Adrenal gland (tissue), 12 donors: ENCODE data around the gene RPL18. TPM values are rescaled to one million over a fixed set of nuclear protein-coding genes. Genes with fewer than 3 reads are reported as not detected.
A peak's percentile ranks its signal among the peaks of the same experiment; 100 is the strongest.

ENCODE experiments used
- DNase-seq, 7 donors: peaks; one replicate each; pipeline ENCODE4 v3.0.0-alpha.2; 2019 to 2020
- H3K27ac ChIP-seq, 5 donors: fragments of 200-600 bp; sonication (generic) in 4 of 5; 1 replicate in 3 of 5; 2 replicates in 2 of 5; pipeline versions ENCODE4 v1.5.1 to v1.8.0; 2016 to 2020; ENCODE audit warnings: mild to moderate bottlenecking in 1 of 5
- H3K27me3 ChIP-seq: fragments of 200-600 bp; 2 replicates; pipeline ENCODE4 v1.8.0; 2021
- H3K36me3 ChIP-seq, 2 donors: fragments of 200-600 bp; replicated peaks in 1 of 2; 1 replicate in 1 of 2; 2 replicates in 1 of 2; pipeline versions ENCODE4 v1.5.1 to v1.8.0; 2018 to 2022
- H3K4me1 ChIP-seq, 2 donors: fragments of 200-600 bp; replicated peaks in 1 of 2; 1 replicate in 1 of 2; 2 replicates in 1 of 2; pipeline versions ENCODE4 v1.5.1 to v1.8.0; 2018 to 2021
- H3K4me3 ChIP-seq, 4 donors: fragments of 200-600 bp; sonication (generic) in 3 of 4; one replicate each; pipeline ENCODE4 v1.5.1; 2016 to 2018
- H3K9me3 ChIP-seq, 3 donors: fragments of 200-600 bp; sonication (generic) in 1 of 3; replicated peaks in 1 of 3; 1 replicate in 2 of 3; 2 replicates in 1 of 3; pipeline versions ENCODE4 v1.5.1 to v1.8.0; 2016 to 2021
- POLR2A ChIP-seq, 2 donors: fragments of 450-650 bp; IDR thresholded peaks; one replicate each; pipeline ENCODE4 v1.6.1; 2017; ENCODE audit warnings: antibody characterized with exemption in 2 of 2, mild to moderate bottlenecking in 2 of 2, moderate library complexity in 1 of 2
- WGBS, 4 donors: extraction: QIAGEN DNeasy Blood & Tissue Kit in 2 of 4; methylation state at CpG; one replicate each; pipeline versions ENCODE4 v1.1.5 to v1.1.7; 2013 to 2017; 5-methylcytosine and 5-hydroxymethylcytosine counted together
- intact Hi-C, 2 donors: fragments of 100-400 bp; cut with DNase I; formaldehyde crosslinking; loops; one replicate each; pipeline versions ENCODE4 v1.14.1 to v1.15.0; 2022 to 2023
- polyA plus RNA-seq, 3 donors: library from polyadenylated mRNA; stranded (reverse); fragments of 200-250 nt in 2 of 3; fragments of 350-450 nt in 1 of 3; fragmentation: Illumina TruSeq in 1 of 3; extraction: RNeasy Lipid Tissue Mini Kit (QIAGEN cat#74804) in 1 of 3; gene quantifications; one replicate each; pipeline ENCODE4 v1.2.3, GENCODE V29; 2013 to 2014
- total RNA-seq, 9 donors: library from RNA; depleted of rRNA in 4 of 9; stranded (reverse); fragments of >200 nt in 4 of 9; fragments of 120-200 nt in 1 of 9; fragmentation: NEBNext Ultra II Directional in 1 of 9; extraction: Animal tissue kit (Norgen Biotek cat#: 25700) in 1 of 9; gene quantifications; one replicate each; pipeline versions ENCODE4 v1.1.0 to v1.2.4, GENCODE V29; 2013 to 2023
- TF ChIP-seq, protein P1 (sequence below), 6 experiments: fragments of 450-650 bp in 4 of 6; fragments of 200-600 bp in 2 of 6; sonication (generic) in 1 of 6; IDR thresholded peaks; 1 replicate in 5 of 6; 2 replicates in 1 of 6; pipeline versions ENCODE4 v1.5.1 to v1.8.0; 2016 to 2021; ENCODE audit warnings: antibody characterized with exemption in 6 of 6, mild to moderate bottlenecking in 2 of 6, moderate library complexity in 1 of 6
- donor health status: healthy with polysubstance abuse.
- donor health status: Bipolar disorder and iron deficiency.
- donor health status: DM: yes; HTN: yes; CAD: no.
- donor health status: DM: no; HTN: no; CAD: no.
- donor health status: DM: no; HTN: no; CAD: no.
- donor health status: DM: yes; HTN: yes; CAD: no.

RPL18 gene
- total and polyA plus RNA-seq, 12 donors = 575 to 5,137 (median 1,890) TPM

DNA sequence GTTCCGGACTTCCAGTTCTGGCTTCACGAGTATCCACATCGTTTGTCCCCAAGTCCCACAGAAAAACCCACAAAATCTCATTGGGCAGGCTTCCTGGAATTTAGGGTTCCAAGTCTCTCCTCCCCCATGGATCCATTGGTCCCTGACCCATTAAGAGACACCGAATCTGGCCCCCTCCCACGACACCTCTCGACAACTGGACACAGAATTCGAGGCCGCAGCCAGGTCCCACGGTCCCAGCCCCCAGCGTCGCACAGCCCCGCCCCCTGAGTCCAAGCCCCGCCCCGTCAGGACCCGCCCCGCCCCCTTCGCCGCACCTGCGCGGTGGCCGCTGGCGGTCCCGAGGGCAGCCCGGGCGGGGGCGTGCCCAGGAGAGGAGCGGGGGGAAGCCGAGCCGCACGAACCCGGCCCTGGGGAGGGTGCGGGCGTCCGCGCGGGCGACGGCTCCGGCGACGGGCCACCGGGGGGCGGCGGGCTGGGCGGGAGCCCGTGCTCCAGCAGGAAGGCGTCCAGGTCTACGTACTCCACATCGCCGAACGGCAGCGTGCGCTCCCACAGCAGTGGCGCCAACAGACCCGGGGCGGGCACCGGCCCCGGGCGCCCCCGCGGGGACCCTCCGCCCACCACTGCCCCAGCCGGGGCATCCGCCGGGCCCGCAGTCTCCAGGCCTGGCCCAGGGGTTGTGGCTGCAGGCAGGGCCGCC is 16.4 kb upstream of the RPL18 start:
- 1 to 6% (median 1%) methylated on average over 6 to 67 of the region's 67 CpGs for WGBS, 4 donors
- intact Hi-C loops = no loop called here
- peak overlapping the region in 3 of 4 donors; percentile 45 to 70 (median 50) for H3K4me3 ChIP-seq
- DNase-seq = peak; percentile 74 to 89 (median 81)
- peaks cover 41 to 63% of the 10 kb centered on the region in 2 donors for H3K4me1 ChIP-seq
- no peaks in the 10 kb centered on the region for H3K27me3 ChIP-seq
- H3K9me3 ChIP-seq = no peaks in the 10 kb centered on the region
- H3K27ac ChIP-seq = peak overlapping the region; percentile 93 to 98 (median 95)
- TF ChIP-seq, protein P1, sequence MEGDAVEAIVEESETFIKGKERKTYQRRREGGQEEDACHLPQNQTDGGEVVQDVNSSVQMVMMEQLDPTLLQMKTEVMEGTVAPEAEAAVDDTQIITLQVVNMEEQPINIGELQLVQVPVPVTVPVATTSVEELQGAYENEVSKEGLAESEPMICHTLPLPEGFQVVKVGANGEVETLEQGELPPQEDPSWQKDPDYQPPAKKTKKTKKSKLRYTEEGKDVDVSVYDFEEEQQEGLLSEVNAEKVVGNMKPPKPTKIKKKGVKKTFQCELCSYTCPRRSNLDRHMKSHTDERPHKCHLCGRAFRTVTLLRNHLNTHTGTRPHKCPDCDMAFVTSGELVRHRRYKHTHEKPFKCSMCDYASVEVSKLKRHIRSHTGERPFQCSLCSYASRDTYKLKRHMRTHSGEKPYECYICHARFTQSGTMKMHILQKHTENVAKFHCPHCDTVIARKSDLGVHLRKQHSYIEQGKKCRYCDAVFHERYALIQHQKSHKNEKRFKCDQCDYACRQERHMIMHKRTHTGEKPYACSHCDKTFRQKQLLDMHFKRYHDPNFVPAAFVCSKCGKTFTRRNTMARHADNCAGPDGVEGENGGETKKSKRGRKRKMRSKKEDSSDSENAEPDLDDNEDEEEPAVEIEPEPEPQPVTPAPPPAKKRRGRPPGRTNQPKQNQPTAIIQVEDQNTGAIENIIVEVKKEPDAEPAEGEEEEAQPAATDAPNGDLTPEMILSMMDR (IDR thresholded peaks at IDR 0.05) = no peak
- peak in 1 of 2 donors; percentile 92 for TF ChIP-seq POLR2A (IDR thresholded peaks at IDR 0.05)
- peaks cover 0 to 7% of the 10 kb centered on the region in 2 donors for H3K36me3 ChIP-seq

DNA sequence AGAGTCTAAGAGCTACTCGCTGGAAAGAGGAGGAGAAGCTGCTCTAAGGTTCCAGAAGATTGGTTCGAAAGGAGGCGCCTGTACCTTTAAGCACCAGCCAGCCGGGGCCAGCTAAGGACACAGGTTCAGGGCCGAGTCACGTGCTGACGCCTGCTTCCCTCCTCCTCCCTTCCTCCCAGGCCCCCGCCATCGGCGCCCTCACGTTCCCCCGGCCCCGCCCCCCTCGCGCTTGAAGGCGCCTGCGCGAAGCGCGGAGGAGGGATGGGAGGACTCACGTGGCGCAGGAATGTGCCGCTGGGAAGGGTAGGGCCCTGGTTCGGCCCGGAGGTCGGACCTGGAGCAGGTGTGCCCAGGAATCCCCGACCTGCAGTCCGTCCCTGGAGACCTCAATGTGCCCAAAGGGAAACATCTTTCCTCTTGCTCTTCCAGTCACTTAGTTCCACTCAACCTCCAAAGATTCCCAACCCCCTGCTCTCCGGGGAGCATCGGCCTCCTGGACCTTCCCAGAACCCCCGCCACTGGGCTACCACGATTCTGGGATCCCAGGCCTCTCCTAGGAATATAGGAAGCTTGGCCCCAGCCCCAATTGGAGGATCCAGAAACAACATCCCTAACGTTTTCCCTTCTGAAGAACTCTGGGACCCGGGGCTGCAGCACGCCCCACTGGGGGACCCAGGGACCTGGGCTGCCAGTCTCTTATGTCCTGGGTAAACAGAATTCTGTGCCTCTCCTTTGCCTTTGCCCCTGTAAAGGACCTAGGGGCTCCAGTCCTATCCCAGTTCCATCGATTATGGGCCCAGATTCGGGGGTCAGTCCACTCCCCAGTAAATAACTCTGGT is 15.7 kb upstream of the RPL18 start:
- no peaks in the 10 kb centered on the region for H3K27me3 ChIP-seq
- H3K27ac ChIP-seq = peak overlapping the region; percentile 93 to 98 (median 95)
- DNase-seq = peak; percentile 97 to 100 (median 98)
- intact Hi-C loops = no loop called here
- H3K4me3 ChIP-seq = peak overlapping the region in 2 of 4 donors; percentile 45 to 70
- TF ChIP-seq POLR2A (IDR thresholded peaks at IDR 0.05) = peak; percentile 25 to 91
- TF ChIP-seq, protein P1 (IDR thresholded peaks at IDR 0.05) = no peak
- peaks cover 45 to 71% of the 10 kb centered on the region in 2 donors for H3K4me1 ChIP-seq
- no peaks in the 10 kb centered on the region for H3K9me3 ChIP-seq
- WGBS, 4 donors = 3 to 8% (median 5%) methylated on average over 13 to 37 of the region's 37 CpGs
- H3K36me3 ChIP-seq = peaks cover 0 to 7% of the 10 kb centered on the region in 2 donors

DNA sequence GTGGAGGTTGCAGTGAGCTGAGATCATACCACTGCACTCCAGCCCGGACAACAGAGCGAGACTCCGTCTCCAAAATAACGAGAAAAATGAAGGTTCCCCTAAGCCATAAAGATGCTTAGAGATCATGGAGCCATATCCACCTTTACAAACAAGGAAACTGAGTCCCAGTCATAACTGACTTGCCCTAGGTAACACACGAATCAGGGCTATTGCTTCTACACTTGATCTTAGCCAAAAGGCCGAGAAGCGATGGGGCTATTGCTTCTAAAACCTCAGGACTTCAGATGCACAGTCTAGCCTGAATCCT is 15.0 kb upstream of the RPL18 start:
- Histone ChIP-seq H3K4me1 (peaks cover 45 to 73% of the 10 kb centered on the region in 2 donors), H3K4me3 (peak overlapping the region in 2 of 4 donors; percentile 11 to 38)
- 29 to 39% (median 31%) methylated on average over 7 of the region's 7 CpGs for WGBS, 4 donors

More for the DNA sequence above, 15.0 kb upstream of the RPL18 start:
- H3K9me3 ChIP-seq = no peaks in the 10 kb centered on the region
- peaks cover 0 to 7% of the 10 kb centered on the region in 2 donors for H3K36me3 ChIP-seq
- TF ChIP-seq, protein P1 (IDR thresholded peaks at IDR 0.05) = no peak
- no peak for TF ChIP-seq POLR2A (IDR thresholded peaks at IDR 0.05)
- peak overlapping the region; percentile 56 to 98 (median 95) for H3K27ac ChIP-seq
- H3K27me3 ChIP-seq = no peaks in the 10 kb centered on the region
- intact Hi-C loops = no loop called here
- DNase-seq = peak in 2 of 7 donors; percentile 15 to 20
